HepG2 (cell line): ENCODE measurements around the gene MT1F. TPM values are rescaled to one million over a fixed set of nuclear protein-coding genes. Genes with fewer than 3 reads are reported as not detected.
A peak's percentile ranks its signal among the peaks of the same experiment; 100 is the strongest.

Source experiments
- ATAC-seq: fragments of 200-7000 bp; cut with Tn5 transposase; 3 replicates; pipeline ENCODE4 v1.9.1; 2020; ENCODE audit warnings: mild to moderate bottlenecking, moderate library complexity
- BruUV-seq: library from RNA; stranded (reverse); fragments of 400-500 nt; replicated peaks from 2 replicates; lab custom pipeline; 2021; lab: Mats Ljungman, UMichigan
- CTCF ChIA-PET: fragments of 300-600 bp; formaldehyde crosslinking; extraction: SDS; loops from one replicate; lab custom pipeline; 2021; ENCODE audit warnings: low total read pairs, inconsistent platforms, low intra/inter-chr PET ratio; lab: Yijun Ruan, JAX
- POLR2A ChIA-PET: fragments of 350-600 bp; sonication (Branson Sonifier 250); formaldehyde crosslinking; loops from one replicate; lab custom pipeline; 2020; ENCODE audit warnings: antibody characterized with exemption, inconsistent platforms; lab: Yijun Ruan, JAX
- DNase-seq: peaks from one replicate; pipeline ENCODE4 v3.0.0-alpha.2; 2015; ENCODE audit warnings: low spot score
- FAIRE-seq: peaks from 3 replicates; lab custom pipeline; 2011; peaks lifted over from hg19 to GRCh38; lab: Jason Lieb, UNC
- H2AFZ ChIP-seq: one replicate; pipeline ENCODE4 v1.6.1; 2011; ENCODE audit warnings: low read length, inconsistent platforms
- H3K27ac ChIP-seq: fragments of 300-600 bp; 3 replicates; pipeline ENCODE4 v1.8.0; 2011; ENCODE audit warnings: mixed run types, mild to moderate bottlenecking, mixed read lengths, low read length, inconsistent platforms; ENCODE audit not compliant: insufficient read depth; ENCODE audit errors: extremely low read length
- H3K27me3 ChIP-seq, 2 experiments: fragments of 200-600 bp in 1 of 2; 2 replicates in 1 of 2; 3 replicates in 1 of 2; pipeline versions ENCODE4 v1.6.0 to v1.8.0; 2011; ENCODE audit warnings: low read length in 2 of 2, mild to moderate bottlenecking in 2 of 2, moderate library complexity in 2 of 2, inconsistent platforms in 1 of 2; ENCODE audit not compliant: insufficient read depth in 2 of 2, control insufficient read depth in 1 of 2
- H3K36me3 ChIP-seq, 2 experiments: fragments of 200-600 bp in 1 of 2; replicated peaks in 1 of 2; 2 replicates in 1 of 2; 3 replicates in 1 of 2; pipeline versions ENCODE4 v1.5.1 to v1.8.0; 2011; ENCODE audit warnings: low read length in 2 of 2, inconsistent platforms in 1 of 2; ENCODE audit not compliant: insufficient read depth in 2 of 2, control insufficient read depth in 1 of 2
- H3K4me1 ChIP-seq: 2 replicates; pipeline ENCODE4 v1.5.1; 2012; ENCODE audit warnings: low read length, inconsistent platforms; ENCODE audit not compliant: insufficient read depth
- H3K4me2 ChIP-seq: 2 replicates; pipeline ENCODE4 v1.6.0; 2011; ENCODE audit warnings: low read depth, low read length, inconsistent platforms
- H3K4me3 ChIP-seq, 3 experiments: fragments of 200-600 bp in 1 of 3; sonication (generic), shearing (Covaris generic) in 1 of 3; replicated peaks in 1 of 3; 2 replicates each; pipeline ENCODE4 v1.5.1; 2011 to 2016; ENCODE audit warnings: low read length in 3 of 3, inconsistent platforms in 2 of 3, low read depth in 2 of 3, mild to moderate bottlenecking in 2 of 3, control low read depth in 1 of 3, mixed read lengths in 1 of 3; ENCODE audit not compliant: insufficient read depth in 1 of 3
- H3K79me2 ChIP-seq: one replicate; pipeline ENCODE4 v1.6.1; 2011; ENCODE audit warnings: low read length, inconsistent platforms; ENCODE audit not compliant: insufficient read depth
- H3K9ac ChIP-seq: 2 replicates; pipeline ENCODE4 v1.6.0; 2011; ENCODE audit warnings: mild to moderate bottlenecking, low read depth, low read length, inconsistent platforms; ENCODE audit not compliant: insufficient read depth
- H3K9me3 ChIP-seq: 2 replicates; pipeline ENCODE4 v1.5.1; 2012; ENCODE audit warnings: mild to moderate bottlenecking, low read length
- H4K20me1 ChIP-seq: 2 replicates; pipeline ENCODE4 v1.6.0; 2011; ENCODE audit warnings: inconsistent platforms, mild to moderate bottlenecking, low read length, moderate library complexity; ENCODE audit not compliant: insufficient read depth
- CEBPB ChIP-seq: IDR thresholded peaks from 2 replicates; pipeline ENCODE4 v1.6.1; 2011; ENCODE audit warnings: low read depth, low read length, improper control_type of control experiment, borderline replicate concordance
- LBX2 ChIP-seq: sonication (generic); formaldehyde crosslinking; IDR thresholded peaks from 2 replicates; pipeline ENCODE4 v1.5.0; 2020; ENCODE audit warnings: missing genetic modification reagents, mild to moderate bottlenecking, borderline replicate concordance
- NRL ChIP-seq: sonication (generic); formaldehyde crosslinking; IDR thresholded peaks from 2 replicates; pipeline ENCODE4 v1.5.0; 2020; ENCODE audit warnings: missing genetic modification reagents, mild to moderate bottlenecking, moderate library complexity, borderline replicate concordance
- ONECUT2 ChIP-seq: sonication (generic); formaldehyde crosslinking; IDR thresholded peaks from 2 replicates; pipeline ENCODE4 v1.4.0; 2020; ENCODE audit warnings: missing genetic modification reagents
- SMAD1 ChIP-seq: sonication (generic); formaldehyde crosslinking; IDR thresholded peaks from 2 replicates; pipeline ENCODE4 v1.4.0; 2020; ENCODE audit warnings: missing genetic modification reagents, low read depth, mild to moderate bottlenecking, borderline replicate concordance
- SSRP1 ChIP-seq: IDR thresholded peaks from 2 replicates; pipeline ENCODE4 v1.6.1; 2016; ENCODE audit warnings: control low read depth
- STAG1 ChIP-seq: sonication (generic); formaldehyde crosslinking; IDR thresholded peaks from 2 replicates; pipeline ENCODE4 v1.4.0; 2020; ENCODE audit warnings: missing genetic modification reagents
- THRA ChIP-seq: sonication (generic); formaldehyde crosslinking; IDR thresholded peaks from 2 replicates; pipeline ENCODE4 v1.4.0; 2020; ENCODE audit warnings: missing genetic modification reagents, borderline replicate concordance
- ZEB1 ChIP-seq: IDR thresholded peaks from 2 replicates; pipeline ENCODE4 v1.6.1; 2012; ENCODE audit warnings: mild to moderate bottlenecking, low read depth, inconsistent platforms; ENCODE audit not compliant: insufficient replicate concordance
- ZMYM2 ChIP-seq: sonication (generic); formaldehyde crosslinking; IDR thresholded peaks from 2 replicates; pipeline ENCODE4 v1.8.0; 2022; ENCODE audit warnings: mild to moderate bottlenecking, missing genetic modification reagents
- ZNF451 ChIP-seq: sonication (generic); formaldehyde crosslinking; IDR thresholded peaks from 2 replicates; pipeline ENCODE4 v1.5.0; 2020; ENCODE audit warnings: mild to moderate bottlenecking, missing genetic modification reagents
- ZNF549 ChIP-seq: sonication (generic); formaldehyde crosslinking; IDR thresholded peaks from 2 replicates; pipeline ENCODE4 v1.5.0; 2020; ENCODE audit warnings: missing genetic modification reagents
- WGBS: methylation state at CpG from one replicate; pipeline ENCODE4 v1.1.6; 2017; ENCODE audit warnings: low lambda C conversion rate; 5-methylcytosine and 5-hydroxymethylcytosine counted together
- in situ Hi-C: cut with HindIII; loops from 2 replicates; pipeline ENCODE4 v1.10.0; 2017; ENCODE audit warnings: low pct_unique_long_range_greater_than_20kb; ENCODE audit not compliant: extremely low pct_ligation_motif_present
- intact Hi-C: fragments of 100-400 bp; cut with micrococcal nuclease; formaldehyde crosslinking; loops from one replicate; pipeline ENCODE4 v1.10.0; 2022; ENCODE audit not compliant: unreplicated experiment
- polyA plus RNA-seq, 8 experiments: library from polyadenylated mRNA; depleted of rRNA in 3 of 8; stranded (reverse) in 7 of 8; unstranded in 1 of 8; fragments of >200 nt; fragmentation: Illumina TruSeq in 4 of 8; extraction: Trizol in 4 of 8; gene quantifications; 2 replicates each; pipeline versions ENCODE4 v1.2.1 to v1.2.3, GENCODE V29; 2011 to 2016; ENCODE audit warnings: low read depth in 4 of 8, missing spikeins in 1 of 8, mixed read lengths in 1 of 8; ENCODE audit not compliant: insufficient read depth in 1 of 8
- total RNA-seq, 5 experiments: library from RNA; depleted of rRNA; stranded (reverse); fragments of >200 nt; fragmentation: Illumina TruSeq; extraction: Trizol; gene quantifications; 2 replicates each; pipeline ENCODE4 v1.2.3, GENCODE V29; 2016; ENCODE audit warnings: low read depth in 1 of 5

Gene MT1F
- total and polyA plus RNA-seq, 2 of the 13 experiments (the other 11 are each of a cell fraction or from before 2014, with no cell fraction given): 1.9 to 169 TPM

GRCh38 chr16:56641166-56641565, 16.6 kb upstream of the MT1F start:
- intact Hi-C loops: no loop called here
- BruUV-seq: no TSS peak
- H3K4me3 ChIP-seq: no peak overlapping the region
- ChIA-PET POLR2A (no interaction called here), CTCF (no interaction called here)
- no peaks in the 10 kb centered on the region for H3K9me3 ChIP-seq
- H4K20me1 ChIP-seq: no peaks in the 10 kb centered on the region
- TF ChIP-seq STAG1 (CRISPR knock-in tag) (no peak), ONECUT2 (CRISPR knock-in tag) (no peak), CEBPB (peak; percentile 74), THRA (CRISPR knock-in tag) (no peak)
- FAIRE-seq (no peak), ATAC-seq (no peak), DNase-seq (no peak)
- H3K4me1 ChIP-seq: peaks cover 47% of the 10 kb centered on the region
- H2AFZ ChIP-seq: no peak overlapping the region
- in situ Hi-C loops: no loop called here
- H3K4me2 ChIP-seq: no peak overlapping the region
- WGBS: 75% methylated on average over 2 of the region's 2 CpGs
- H3K36me3 ChIP-seq: no peaks in the 10 kb centered on the region
- no peak overlapping the region for H3K9ac ChIP-seq
- H3K79me2 ChIP-seq: no peaks in the 10 kb centered on the region
- peaks cover 13 to 64% of the 10 kb centered on the region in 2 experiments; a peak in 4 of 5 replicates for H3K27me3 ChIP-seq
- H3K27ac ChIP-seq: no peak overlapping the region

- 29% methylated on average over 28 of the region's 42 CpGs for WGBS
- Histone ChIP-seq H3K79me2 (no peaks in the 10 kb centered on the region), H2AFZ (no peak overlapping the region), H3K4me1 (peaks cover 54% of the 10 kb centered on the region), H3K9me3 (no peaks in the 10 kb centered on the region), H4K20me1 (no peaks in the 10 kb centered on the region), H3K36me3 (no peaks in the 10 kb centered on the region), H3K27me3 (peaks cover 10 to 48% of the 10 kb centered on the region in 2 experiments; a peak in 4 of 5 replicates), H3K27ac (no peak overlapping the region), H3K4me2 (peak overlapping the region; percentile 41), H3K9ac (no peak overlapping the region), H3K4me3 (peak overlapping the region in 2 of 3 experiments; percentile 8 to 45; a peak in 3 of 6 replicates)
- ChIA-PET CTCF (no interaction called here), POLR2A (interaction anchor here (1.3 to 1.8 kb wide), 2 partner anchors 18 to 36 kb away, joined by 3 to 5 read pairs; partner anchors contain the start of gene MT1E)
- in situ Hi-C loops (no loop called here), intact Hi-C loops (no loop called here)
- no peak for FAIRE-seq
- BruUV-seq: no TSS peak
- peak; percentile 39 for DNase-seq
- ATAC-seq: peak; percentile 85
- peak; percentile 68 for TF ChIP-seq NRL (CRISPR knock-in tag)
- peak; percentile 64 for TF ChIP-seq ZNF451 (CRISPR knock-in tag)
- no peak for TF ChIP-seq ZNF549 (CRISPR knock-in tag)
- TF ChIP-seq SSRP1: no peak
- no peak for TF ChIP-seq LBX2 (CRISPR knock-in tag)
- TF ChIP-seq ZEB1: no peak
- 0 out of 2 replicates have a peak, but pooled peaks have one; percentile 63 for TF ChIP-seq SMAD1 (CRISPR knock-in tag)
- no peak for TF ChIP-seq ZMYM2
These were observed 14.5 kb upstream of the MT1F start for GRCh38 chr16:56643080-56643778.
